Jurkat, Clone E6-1 (cell line): ENCODE data around the gene TMEM86B.

ENCODE experiments used
- DNase-seq: peaks from one replicate; pipeline ENCODE4 v3.0.0-alpha.2; 2011; ENCODE audit warnings: low read depth, low spot score
- H3K4me3 ChIP-seq: 2 replicates; pipeline ENCODE4 v1.5.1; 2011; ENCODE audit warnings: mild to moderate bottlenecking, low read length, control low read depth, moderate library complexity

TMEM86B gene

GRCh38 chr19:55193481-55193880 lies 35.1 kb downstream of the TMEM86B start:
- no peak overlapping the region for H3K4me3 ChIP-seq
- no peak for DNase-seq

- no peak for DNase-seq
- H3K4me3 ChIP-seq = no peak overlapping the region
Measured at GRCh38 chr19:55189403-55189835, 39.1 kb downstream of the TMEM86B start.

- DNase-seq = no peak
Measured at GRCh38 chr19:55188625-55189024, 39.9 kb downstream of the TMEM86B start.

GRCh38 chr19:55186080-55186479 lies 42.5 kb downstream of the TMEM86B start:
- no peak for DNase-seq
- no peak overlapping the region for H3K4me3 ChIP-seq

More at GRCh38 chr19:55188625-55189024, 39.9 kb downstream of the TMEM86B start:
- no peak overlapping the region for H3K4me3 ChIP-seq

- no peak overlapping the region for H3K4me3 ChIP-seq
- no peak for DNase-seq
Measured at GRCh38 chr19:55181740-55182139, 46.8 kb downstream of the TMEM86B start.

GRCh38 chr19:55179606-55180484 lies 48.7 kb downstream of the TMEM86B start, which contains the start of gene SYT5:
Gene SYT5, minus strand, starts transcription at chr19:55180289. Its CDS starts 1,248 bp downstream, at chr19:55179041.
- DNase-seq = no peak
- H3K4me3 ChIP-seq = peak within 1 kb of the TSS; percentile 62

- peak overlapping the region; percentile 62 for H3K4me3 ChIP-seq
- peak; percentile 94 for DNase-seq
Measured at GRCh38 chr19:55178781-55179599, 49.6 kb downstream of the TMEM86B start.
